ENCODE measurements around the gene RSKR. TPM values are rescaled to one million over a fixed set of nuclear protein-coding genes. Genes with fewer than 3 reads are reported as not detected.
"Not testable (repeated sequence)": the region's sequence is repeated elsewhere in the genome, so short reads cannot be mapped to it uniquely, and the experiment has no call there.

The RSKR gene
- polyA plus RNA-seq, 10 donors: 7.0 to 25.1 (median 12.3) TPM

DNA sequence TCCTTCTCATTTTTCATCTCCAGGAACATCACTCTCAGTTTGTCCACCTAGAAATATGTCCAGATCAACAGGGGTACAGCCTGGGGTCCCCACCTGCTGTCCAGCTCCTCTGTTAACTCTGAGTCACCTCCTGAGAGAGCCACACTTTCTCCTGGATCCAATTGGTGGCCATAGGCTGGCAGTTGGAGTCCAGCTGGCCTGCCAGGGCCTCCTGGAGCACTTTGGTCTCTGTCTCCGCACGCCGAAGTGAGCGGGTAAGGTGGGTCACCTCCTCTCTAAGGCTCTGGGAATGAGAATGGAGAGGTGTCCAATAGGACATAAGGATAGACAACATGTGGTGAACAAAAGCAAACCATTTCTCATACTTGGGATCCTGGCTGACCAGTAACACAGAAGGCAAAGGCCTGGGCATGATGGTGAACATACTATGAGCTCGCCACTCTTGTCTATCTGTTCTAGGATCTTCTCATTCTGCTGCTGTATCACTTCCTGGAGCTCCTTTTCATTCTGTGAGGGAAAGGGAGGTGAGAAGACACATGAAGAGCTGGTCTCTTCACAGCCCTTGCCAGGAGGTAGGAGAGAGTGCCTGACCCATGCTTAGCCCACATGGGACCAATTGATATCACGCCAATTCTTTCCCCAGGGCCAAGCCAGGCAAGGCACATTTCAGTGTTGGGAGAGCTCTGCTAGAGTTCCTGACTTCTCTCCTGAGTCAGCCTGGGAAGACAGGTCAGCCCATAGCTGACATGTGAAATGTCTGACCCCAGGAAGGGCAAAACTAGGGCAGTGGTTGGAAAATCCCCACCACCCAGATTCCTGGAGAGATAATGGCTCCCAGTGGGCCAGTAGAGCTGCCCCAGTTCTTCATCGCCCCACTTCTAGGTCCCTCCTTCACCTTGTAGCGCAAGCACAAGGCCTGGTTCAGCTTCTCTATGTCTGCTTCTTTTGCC lies 35.5 kb downstream of the RSKR start:
- DNase-seq: no peak

DNA sequence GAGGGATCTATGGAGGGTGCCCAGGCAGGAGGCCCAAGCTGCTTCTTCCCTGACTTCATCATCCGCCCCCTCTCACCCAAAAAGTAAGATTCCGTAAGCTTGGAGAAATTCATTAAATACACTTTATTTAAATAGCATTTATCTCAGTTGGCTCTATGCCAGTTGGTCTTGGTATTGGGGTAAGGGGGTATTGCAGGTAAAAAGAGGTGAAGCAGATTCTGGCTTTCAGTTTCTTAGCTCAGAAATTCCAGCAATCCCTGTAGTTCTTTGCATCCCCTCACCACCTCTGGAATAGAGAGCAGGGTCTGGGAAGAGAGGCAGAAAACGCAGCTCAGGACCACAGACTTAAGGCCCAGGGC lies 36.5 kb downstream of the RSKR start:
- DNase-seq: no peak

DNA sequence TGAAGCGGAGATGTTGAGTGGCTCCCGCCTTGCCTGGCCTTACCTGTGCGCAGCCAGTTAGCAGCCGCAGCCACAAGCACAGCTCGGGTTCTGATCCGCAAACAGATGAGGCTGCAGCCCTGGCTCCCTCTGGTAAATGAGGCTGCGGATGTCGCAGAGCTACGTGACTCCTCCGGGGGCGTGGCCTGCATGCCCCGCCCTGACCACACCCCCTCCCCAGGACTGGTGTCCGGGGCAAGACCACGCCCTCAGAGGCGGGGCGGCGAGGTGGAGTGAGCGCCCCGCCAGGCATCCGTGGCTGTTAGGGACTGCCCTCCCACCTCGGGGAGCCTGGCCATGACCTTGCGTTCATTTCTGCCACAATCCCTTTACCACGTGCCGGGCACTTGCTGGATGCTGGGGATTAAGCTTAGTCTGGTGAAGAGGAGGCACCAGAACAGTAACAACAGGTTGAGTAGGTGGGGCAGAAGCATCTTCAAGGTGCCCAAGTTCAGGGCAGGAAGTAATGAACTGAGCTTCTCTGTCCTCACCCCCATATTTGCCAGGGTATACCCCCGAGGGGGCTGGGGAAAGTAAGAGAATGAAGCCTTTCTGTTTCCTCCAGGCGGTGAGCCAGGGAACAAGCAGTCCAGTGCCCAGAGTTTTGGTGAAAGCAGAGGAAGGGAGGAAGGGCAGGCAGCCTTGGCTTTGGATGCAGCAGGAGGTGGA lies 37.1 kb downstream of the RSKR start, which contains the start of gene ALDOC:
Gene ALDOC, minus strand, starts transcription at position 138 of the 708 bp plus-strand sequence. CDS start 1,363 bp downstream, outside the sequence.
- DNase-seq: peak; percentile 84 to 92 (median 87)

DNA sequence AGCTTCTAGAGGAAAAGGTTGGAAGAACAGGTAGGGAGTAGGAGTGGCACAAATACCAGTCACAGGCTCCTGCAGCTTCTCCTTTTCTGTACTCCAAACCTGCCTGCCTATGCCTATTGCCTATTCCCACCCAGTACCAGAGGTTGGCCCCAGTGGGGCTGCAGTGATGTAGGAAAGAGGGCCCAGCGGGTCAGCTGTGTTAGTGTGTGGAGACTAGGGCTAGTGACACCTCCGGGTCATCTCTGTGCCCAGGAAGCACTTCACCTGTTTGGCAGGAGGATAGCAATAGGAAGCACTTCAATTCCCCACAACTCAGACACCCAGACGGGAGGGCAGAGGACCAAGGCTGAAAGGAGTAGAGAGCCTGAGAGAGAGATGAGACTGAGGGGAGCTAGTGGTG lies 38.0 kb downstream of the RSKR start:
- not testable (repeated sequence) for DNase-seq

DNA sequence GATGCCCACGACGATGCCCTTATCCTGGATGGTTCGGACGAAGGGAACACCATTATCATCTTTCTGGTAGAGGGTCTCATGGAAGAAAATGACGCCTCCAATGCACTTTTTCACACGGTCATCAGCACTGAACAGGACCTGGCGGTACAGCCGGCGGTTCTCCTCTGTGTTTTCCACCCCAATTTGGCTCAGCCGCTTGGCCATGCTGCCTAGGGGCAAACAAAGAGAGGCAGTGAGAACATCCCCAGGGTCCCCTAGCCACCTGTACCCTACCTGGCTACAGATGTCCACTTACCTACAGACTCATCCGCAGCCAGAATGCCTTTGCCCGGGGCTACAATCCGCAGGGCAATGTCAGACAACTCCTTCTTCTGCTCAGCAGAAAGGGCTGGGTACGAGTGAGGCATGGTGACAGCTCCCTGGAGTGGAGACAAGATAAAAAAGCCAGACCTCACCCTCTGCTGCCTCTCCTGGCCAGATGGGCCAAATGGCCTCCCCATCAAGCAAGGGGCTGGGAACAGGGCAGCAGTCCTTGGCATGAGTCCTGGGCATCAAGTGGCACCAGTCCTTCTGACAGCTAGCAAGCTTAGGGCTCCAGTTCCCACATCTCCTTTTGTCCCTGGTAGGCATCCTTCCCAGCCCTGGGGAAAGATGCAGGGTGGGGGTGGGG lies 38.7 kb downstream of the RSKR start:
- DNase-seq: no peak

DNA sequence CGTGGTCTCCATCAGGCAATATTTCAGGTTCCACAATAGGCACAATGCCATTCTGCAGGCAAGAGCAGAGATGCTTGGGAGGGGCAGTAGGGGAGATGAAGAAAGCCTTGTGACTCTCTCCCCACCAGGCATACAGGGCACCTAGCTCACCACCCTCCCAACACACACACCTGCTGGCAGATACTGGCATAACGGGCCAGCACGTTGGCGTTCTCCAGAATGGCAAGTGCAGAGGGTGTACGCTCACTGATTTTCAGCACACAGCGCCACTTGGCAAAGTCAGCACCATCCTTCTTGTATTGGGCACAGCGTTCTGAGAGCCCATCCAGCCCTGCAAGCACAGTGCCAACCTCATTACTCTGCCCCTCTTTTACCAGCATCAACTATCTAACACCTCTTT lies 39.5 kb downstream of the RSKR start:
- no peak for DNase-seq

DNA sequence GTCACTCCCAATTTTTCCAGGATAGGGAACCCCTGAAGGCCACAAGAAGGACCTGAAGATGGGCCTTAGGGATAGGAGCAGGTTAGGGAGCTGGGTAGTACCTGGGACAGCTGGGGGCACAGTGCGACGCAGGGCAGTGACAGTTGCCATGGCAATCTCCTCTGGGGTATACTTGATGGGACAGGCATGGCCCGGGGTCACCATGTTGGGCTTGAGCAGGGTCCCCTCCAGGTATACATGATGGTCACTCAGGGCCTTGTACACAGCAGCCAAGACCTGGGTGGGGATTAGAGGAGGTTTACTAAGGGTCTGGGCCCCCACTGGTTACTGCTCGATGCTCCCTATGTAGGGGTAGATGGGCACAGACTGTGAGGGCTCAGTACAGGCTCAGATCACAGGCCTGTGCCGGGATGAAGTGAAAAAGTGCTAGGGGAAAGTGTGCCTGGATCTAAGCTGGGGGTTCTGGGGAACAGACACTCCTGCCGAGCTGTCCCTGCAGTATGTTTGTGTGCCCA lies 40.0 kb downstream of the RSKR start:
- no peak for DNase-seq

DNA sequence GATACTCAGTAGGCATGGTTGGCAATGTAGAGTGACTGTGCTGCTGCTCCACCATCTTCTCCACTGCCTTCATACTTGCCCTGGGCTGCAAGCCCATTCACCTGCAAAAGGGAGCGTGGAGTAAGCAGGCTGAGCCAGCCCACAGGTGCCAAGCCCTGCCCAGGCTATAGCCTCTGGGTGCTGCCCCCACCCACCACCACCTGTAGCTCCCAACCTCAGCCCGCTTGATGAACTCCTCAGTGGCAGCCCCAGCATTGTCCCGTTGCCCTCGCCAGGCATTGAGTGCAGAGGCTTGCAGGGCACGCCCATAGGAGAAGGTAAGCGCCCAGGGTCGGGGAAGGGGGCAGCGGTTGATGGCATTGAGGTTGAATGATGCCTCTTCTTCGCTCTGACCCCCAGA lies 40.5 kb downstream of the RSKR start:
- DNase-seq: no peak

DNA sequence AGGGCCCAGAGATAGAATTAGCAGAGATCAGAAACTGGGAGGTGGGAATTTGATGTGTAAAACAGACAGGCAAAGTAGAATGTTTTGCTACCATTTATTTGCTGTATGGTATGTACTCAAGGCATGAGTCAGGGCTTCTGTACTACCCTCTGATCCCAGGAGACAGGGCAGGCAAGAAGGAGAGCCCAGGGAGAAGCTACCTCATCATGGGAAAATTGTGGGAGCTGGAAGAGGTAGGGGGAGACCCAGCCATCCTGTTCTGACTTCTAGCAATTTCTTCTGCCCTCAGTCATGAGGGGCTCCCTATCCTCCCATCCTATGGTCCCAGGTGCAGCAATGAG lies 41.0 kb downstream of the RSKR start:
- no peak for DNase-seq

DNA sequence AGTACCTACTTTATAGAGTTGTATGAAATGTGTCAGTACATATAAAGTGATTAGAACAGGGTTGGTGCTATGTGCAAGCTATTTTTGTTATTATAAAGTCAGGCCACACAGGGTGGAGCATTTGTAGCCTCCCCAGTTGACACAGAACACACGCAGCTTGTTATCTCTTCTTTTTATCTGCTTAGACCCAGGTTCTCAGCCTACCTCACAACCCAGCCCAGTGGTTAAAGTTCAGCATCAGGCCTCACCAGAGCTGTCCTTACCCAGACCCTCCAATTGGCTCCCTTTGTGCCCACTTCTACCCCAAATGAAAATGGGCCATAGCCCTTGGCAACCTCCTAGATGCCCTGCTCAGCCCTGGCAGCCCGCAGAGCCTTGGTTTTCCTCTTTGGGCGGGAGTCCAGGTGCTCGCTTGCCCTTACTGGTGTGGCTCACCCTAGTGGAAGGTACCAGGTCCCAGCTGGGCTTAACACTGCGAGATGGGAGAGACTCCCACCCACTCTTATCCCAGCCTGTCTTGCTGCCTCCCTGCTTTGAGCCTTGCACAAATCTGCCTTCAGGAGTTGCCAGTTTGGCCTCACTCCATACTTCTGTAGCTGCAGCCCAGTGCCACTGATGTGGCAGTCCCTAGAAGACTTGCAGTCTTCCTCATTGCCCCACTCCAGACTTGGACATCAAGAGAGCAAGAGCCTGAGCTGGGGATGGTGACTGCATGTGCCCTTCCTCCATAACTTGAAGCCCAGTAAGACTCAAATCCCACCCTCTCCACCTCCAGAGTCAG lies 41.5 kb downstream of the RSKR start:
- DNase-seq: no peak

DNA sequence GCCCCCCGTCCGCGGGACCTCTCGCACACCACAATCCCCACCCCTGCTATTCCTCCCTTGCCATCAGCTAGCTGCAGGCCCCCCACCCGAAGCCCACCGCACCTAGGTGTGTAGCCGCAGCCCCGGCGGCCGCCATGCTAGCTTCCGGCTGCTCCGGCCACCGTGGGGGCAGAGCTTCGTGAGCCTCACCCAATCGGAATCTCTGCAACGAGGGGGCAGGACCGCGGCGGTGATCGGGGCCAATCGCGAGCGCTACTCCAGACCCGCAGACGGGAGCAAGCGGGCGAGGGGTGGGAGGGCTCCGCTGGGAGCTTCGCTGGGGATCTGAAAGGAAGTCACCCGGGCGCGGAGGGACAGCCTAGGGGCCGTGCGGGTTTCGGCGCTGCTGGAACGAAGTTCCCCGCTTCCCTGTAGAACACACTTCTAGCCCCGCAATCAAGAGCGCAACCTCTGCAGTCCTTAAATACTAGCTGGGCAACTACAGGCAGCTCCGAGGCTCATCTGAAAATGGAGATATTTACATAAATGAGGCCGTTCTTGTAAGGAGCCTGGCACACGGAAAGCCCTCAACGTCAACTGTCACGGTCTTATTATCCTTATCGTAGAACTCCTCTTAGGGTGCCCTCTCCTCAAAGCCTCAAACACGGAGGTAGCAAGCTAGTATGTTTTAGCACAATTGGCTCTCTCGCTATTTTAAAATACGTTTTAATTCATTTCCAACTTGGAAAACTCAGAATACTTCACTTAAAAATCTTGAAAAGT lies 42.4 kb downstream of the RSKR start, which contains the start of gene PIGS:
Gene PIGS, minus strand, starts transcription at position 164 of the 762 bp plus-strand sequence. Its CDS starts 28 bp downstream, at position 136.
- peak; percentile 86 to 96 (median 92) for DNase-seq

DNA sequence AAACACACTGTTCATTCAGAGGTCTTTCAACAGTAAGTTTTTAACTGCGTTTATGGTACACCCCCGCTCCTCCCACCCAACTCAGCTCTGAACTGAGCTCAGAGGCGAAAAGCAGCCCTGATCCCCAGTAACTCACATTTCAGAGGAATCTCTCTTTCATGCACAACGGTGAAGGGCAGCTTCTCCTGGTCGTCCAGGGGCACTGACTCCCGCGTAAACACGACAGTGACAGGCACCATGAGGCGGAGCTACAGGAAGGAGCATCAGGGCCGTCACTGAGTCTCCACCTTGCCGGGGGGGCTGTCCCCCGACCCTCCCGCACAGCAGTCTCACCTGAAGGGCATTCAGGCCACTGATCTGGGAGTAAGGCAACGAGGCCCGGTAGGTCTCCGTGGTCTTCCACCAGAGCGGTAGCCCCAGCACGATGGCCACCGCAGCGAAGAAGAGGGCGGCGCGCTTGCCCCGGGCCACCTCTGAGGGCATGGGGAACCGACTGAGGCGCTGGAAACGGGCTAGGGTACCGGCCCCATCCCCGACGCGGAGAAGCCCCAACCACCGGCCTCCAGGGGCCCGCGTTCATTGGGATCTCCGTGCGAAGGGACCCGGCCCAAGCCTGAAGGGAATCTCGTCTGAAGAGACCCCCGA lies 43.1 kb downstream of the RSKR start:
- DNase-seq: peak in 1 of 3 donors; percentile 42

DNA sequence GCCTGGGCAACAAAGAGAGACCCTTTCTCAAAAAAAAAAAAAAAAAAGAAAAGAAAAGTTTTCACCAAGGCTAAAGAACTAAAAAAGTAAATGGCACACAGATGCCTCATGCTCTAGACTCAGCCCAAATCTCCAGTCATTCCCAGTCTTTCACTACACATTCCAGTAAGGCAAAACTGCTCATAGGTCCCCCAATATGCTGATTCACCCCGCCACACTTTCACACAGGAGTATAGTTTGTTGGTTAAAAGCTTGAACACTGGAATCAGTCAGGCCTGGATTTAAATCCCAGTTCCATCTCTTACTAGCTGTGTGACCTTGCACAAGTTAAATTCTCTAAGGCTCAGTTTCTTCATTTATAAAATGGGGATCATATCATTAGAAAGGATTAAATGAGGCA lies 44.5 kb downstream of the RSKR start:
- DNase-seq: no peak

DNA sequence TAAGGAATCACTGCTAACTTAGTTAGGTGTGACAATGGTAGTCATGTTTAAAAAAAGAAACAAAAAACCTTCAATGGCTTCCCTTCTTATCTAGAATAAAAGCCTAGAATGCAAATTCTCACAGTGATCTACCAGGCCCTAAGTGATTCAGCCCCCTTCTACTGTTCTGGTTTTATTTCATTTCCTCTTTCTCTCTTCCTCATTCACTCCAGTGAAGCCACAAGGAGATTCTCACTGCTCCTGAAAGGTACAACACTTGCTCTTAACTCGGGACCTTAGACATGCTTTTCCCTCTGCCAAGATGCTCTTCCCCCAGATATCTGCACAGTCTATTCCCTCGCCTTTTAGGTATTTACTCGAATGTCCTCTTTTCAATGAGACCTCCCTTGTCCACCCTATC lies 46.4 kb downstream of the RSKR start:
- DNase-seq: no peak

DNA sequence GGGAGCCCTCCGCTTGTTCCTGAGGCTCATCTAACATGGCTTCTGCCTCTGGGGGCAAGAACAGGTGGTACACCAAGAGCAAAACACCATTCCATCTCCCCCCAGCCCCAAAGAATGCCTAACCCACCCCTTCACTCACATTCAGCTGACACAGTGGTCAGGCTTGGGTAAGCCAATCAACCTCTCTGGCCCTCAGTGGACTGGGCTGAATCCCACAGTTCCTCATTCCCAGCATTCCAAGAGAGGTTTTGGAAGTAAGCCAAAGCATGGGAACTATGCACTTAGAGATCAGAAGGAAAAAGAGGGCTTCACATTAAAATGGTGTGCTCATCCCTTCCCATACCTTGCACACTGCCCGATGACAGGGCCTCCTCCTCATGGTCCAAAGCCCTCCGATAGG lies 50.5 kb downstream of the RSKR start:
- peak in 1 of 3 donors; percentile 33 for DNase-seq

Other genes starting within 250 kb of the RSKR start
- gene SEBOX, start 249.0 kb downstream of the RSKR start, polyA plus RNA-seq (ENCODE audit: insufficient read length in 10 of 10): not detected
- gene VTN, start 243.9 kb downstream of the RSKR start, polyA plus RNA-seq (ENCODE audit: insufficient read length in 10 of 10): 1 to 10 TPM in 1 of 10 donors, under 1 TPM in 9; 0.17 to 2.7 (median 0.46) TPM
- gene SARM1, start 242.5 kb downstream of the RSKR start, polyA plus RNA-seq (ENCODE audit: insufficient read length in 10 of 10): 1 to 10 TPM; 4.8 to 8.5 (median 5.8) TPM
- 1 to 10 TPM; 6.1 to 9.6 (median 8.3) TPM for gene SLC46A1, start 208.0 kb downstream of the RSKR start, polyA plus RNA-seq (ENCODE audit: insufficient read length in 10 of 10)
- not detected for gene SLC13A2, start 140.5 kb downstream of the RSKR start, polyA plus RNA-seq (ENCODE audit: insufficient read length in 10 of 10)
- 1 to 10 TPM in 2 of 10 donors, not detected in 8; 2.5 to 3.0 TPM for gene FOXN1, start 107.8 kb downstream of the RSKR start, polyA plus RNA-seq (ENCODE audit: insufficient read length in 10 of 10)
- gene UNC119, start 61.6 kb downstream of the RSKR start, polyA plus RNA-seq (ENCODE audit: insufficient read length in 10 of 10): 10 to 100 TPM; 10.8 to 19.5 (median 13.1) TPM
- gene PIGS, start 42.7 kb downstream of the RSKR start, polyA plus RNA-seq (ENCODE audit: insufficient read length in 10 of 10): 10 to 100 TPM; 39.9 to 52.0 (median 44.3) TPM
- 1 to 10 TPM in 9 of 10 donors, under 1 TPM in 1; 0.92 to 5.1 (median 1.9) TPM for gene ALDOC, start 37.3 kb downstream of the RSKR start, polyA plus RNA-seq (ENCODE audit: insufficient read length in 10 of 10)
- 10 to 100 TPM; 17.8 to 34.4 (median 23.2) TPM for gene SPAG5, start 15.2 kb downstream of the RSKR start, polyA plus RNA-seq (ENCODE audit: insufficient read length in 10 of 10)
- 10 to 100 TPM; 46.8 to 61.9 (median 56.0) TPM for gene BLTP2, start 31.0 kb upstream of the RSKR start, polyA plus RNA-seq (ENCODE audit: insufficient read length in 10 of 10)
- 10 to 100 TPM; 31.3 to 48.9 (median 39.7) TPM for gene SDF2, start 47.7 kb upstream of the RSKR start, polyA plus RNA-seq (ENCODE audit: insufficient read length in 10 of 10)
- gene SUPT6H, start 48.0 kb upstream of the RSKR start, polyA plus RNA-seq (ENCODE audit: insufficient read length in 10 of 10): 10 to 100 TPM; 36.8 to 47.7 (median 41.7) TPM
- 1 to 10 TPM; 1.7 to 5.3 (median 2.6) TPM for gene PROCA1, start 97.7 kb upstream of the RSKR start, polyA plus RNA-seq (ENCODE audit: insufficient read length in 10 of 10)
- 100 to 1,000 TPM in 1 of 10 donors, 10 to 100 TPM in 9; 53.1 to 117 (median 77.2) TPM for gene RAB34, start 103.7 kb upstream of the RSKR start, polyA plus RNA-seq (ENCODE audit: insufficient read length in 10 of 10)
- 1,000 to 10,000 TPM; 1,123 to 1,773 (median 1,454) TPM for gene RPL23A, start 105.8 kb upstream of the RSKR start, polyA plus RNA-seq (ENCODE audit: insufficient read length in 10 of 10)
- 1 to 10 TPM; 2.3 to 6.0 (median 4.1) TPM for gene TLCD1, start 112.0 kb upstream of the RSKR start, polyA plus RNA-seq (ENCODE audit: insufficient read length in 10 of 10)
- gene NEK8, start 114.6 kb upstream of the RSKR start, polyA plus RNA-seq (ENCODE audit: insufficient read length in 10 of 10): 1 to 10 TPM; 1.3 to 4.2 (median 2.7) TPM
- 10 to 100 TPM; 40.0 to 73.0 (median 52.8) TPM for gene TRAF4, start 129.8 kb upstream of the RSKR start, polyA plus RNA-seq (ENCODE audit: insufficient read length in 10 of 10)
- 10 to 100 TPM; 11.2 to 14.1 (median 13.2) TPM for gene FAM222B, start 228.6 kb upstream of the RSKR start, polyA plus RNA-seq (ENCODE audit: insufficient read length in 10 of 10)
- gene ERAL1, start 240.8 kb upstream of the RSKR start, polyA plus RNA-seq (ENCODE audit: insufficient read length in 10 of 10): 10 to 100 TPM; 35.1 to 54.6 (median 43.1) TPM

Data from muscle of back (tissue), 11 donors.